GM12878 (cell line): Measurements from ENCODE around the gene RAB29. TPM values are rescaled to one million over a fixed set of nuclear protein-coding genes. Genes with fewer than 3 reads are reported as not detected.
A peak's percentile ranks its signal among the peaks of the same experiment; 100 is the strongest.

ENCODE experiments used
- ATAC-seq: fragments of 200-7000 bp; cut with Tn5 transposase; 3 replicates; pipeline ENCODE4 v1.9.1; 2020; ENCODE audit warnings: mild to moderate bottlenecking, moderate library complexity
- BruUV-seq: library from RNA; stranded (reverse); fragments of 400-500 nt; replicated peaks from 2 replicates; lab custom pipeline; 2021; lab: Mats Ljungman, UMichigan
- CTCF ChIA-PET: fragments of 300-600 bp; sonication (Branson Sonifier 250); formaldehyde crosslinking; extraction: SDS; loops from one replicate; lab custom pipeline; 2021; ENCODE audit warnings: inconsistent platforms; lab: Yijun Ruan, JAX
- POLR2A ChIA-PET: fragments of 350-600 bp; formaldehyde crosslinking; extraction: SDS; loops from one replicate; lab custom pipeline; 2021; ENCODE audit warnings: inconsistent platforms; lab: Charles Lee
- RAD21 ChIA-PET: fragments of 300-600 bp; sonication (Branson Sonifier 250); formaldehyde crosslinking; loops from one replicate; lab custom pipeline; 2023; ENCODE audit warnings: antibody characterized with exemption; ENCODE audit not compliant: unreplicated experiment; lab: Charles Lee
- SMC1A ChIA-PET: fragments of 300-600 bp; sonication (Branson Sonifier 250); formaldehyde crosslinking; loops from one replicate; lab custom pipeline; 2023; ENCODE audit not compliant: unreplicated experiment, uncharacterized antibody; lab: Charles Lee
- DNase-seq: peaks from one replicate; pipeline ENCODE4 v3.0.0-alpha.2; 2011; ENCODE audit warnings: low read depth, low spot score
- FAIRE-seq: peaks from 3 replicates; lab custom pipeline; 2011; peaks lifted over from hg19 to GRCh38; lab: Jason Lieb, UNC
- H2AFZ ChIP-seq: 2 replicates; pipeline ENCODE4 v1.6.0; 2011; ENCODE audit warnings: low read depth, low read length, control low read depth; ENCODE audit not compliant: control insufficient read depth
- H3K27ac ChIP-seq: 2 replicates; pipeline ENCODE4 v1.5.1; 2011; ENCODE audit warnings: control low read depth; ENCODE audit not compliant: control insufficient read depth, insufficient read depth
- H3K27me3 ChIP-seq, 2 experiments: replicated peaks in 1 of 2; 2 replicates each; pipeline versions ENCODE4 v1.6.0 to v1.6.1; 2011; ENCODE audit warnings: low read length in 1 of 2; ENCODE audit not compliant: control insufficient read depth in 2 of 2, insufficient read depth in 2 of 2
- H3K36me3 ChIP-seq, 2 experiments: 2 replicates each; pipeline ENCODE4 v1.5.1; 2011; ENCODE audit warnings: low read length in 1 of 2; ENCODE audit not compliant: control insufficient read depth in 2 of 2, insufficient read depth in 2 of 2
- H3K4me1 ChIP-seq: 2 replicates; pipeline ENCODE4 v1.6.1; 2011; ENCODE audit warnings: mild to moderate bottlenecking, low read length, moderate library complexity, mixed read lengths; ENCODE audit not compliant: control insufficient read depth, insufficient read depth
- H3K4me2 ChIP-seq: 2 replicates; pipeline ENCODE4 v1.6.0; 2011; ENCODE audit warnings: control low read depth; ENCODE audit not compliant: control insufficient read depth, insufficient read depth
- H3K4me3 ChIP-seq: fragments of 200-600 bp; sonication (generic); 2 replicates; pipeline ENCODE4 v1.5.1; 2016
- H3K79me2 ChIP-seq: 2 replicates; pipeline ENCODE4 v1.6.0; 2011; ENCODE audit warnings: low read length; ENCODE audit not compliant: control insufficient read depth, insufficient read depth
- H3K9ac ChIP-seq: 2 replicates; pipeline ENCODE4 v1.8.0; 2011; ENCODE audit warnings: low read length, control low read depth, mixed read lengths; ENCODE audit not compliant: control insufficient read depth, insufficient read depth
- H3K9me3 ChIP-seq: replicated peaks from 3 replicates; pipeline ENCODE4 v1.5.1; 2011; ENCODE audit warnings: mild to moderate bottlenecking, low read length; ENCODE audit not compliant: control insufficient read depth, insufficient read depth
- H4K20me1 ChIP-seq: 2 replicates; pipeline ENCODE4 v1.6.0; 2011; ENCODE audit not compliant: control insufficient read depth, insufficient read depth
- BACH1 ChIP-seq: fragments of 450-650 bp; IDR thresholded peaks from 2 replicates; pipeline ENCODE4 v1.6.1; 2017; ENCODE audit warnings: mild to moderate bottlenecking, borderline replicate concordance
- BHLHE40 ChIP-seq, 2 experiments: fragments of 450-650 bp in 1 of 2; IDR thresholded peaks; 2 replicates each; pipeline ENCODE4 v1.6.1; 2011 to 2017; ENCODE audit warnings: low read depth in 2 of 2, borderline replicate concordance in 1 of 2, improper control_type of control experiment in 1 of 2, low read length in 1 of 2, mild to moderate bottlenecking in 1 of 2
- CHD1 ChIP-seq: IDR thresholded peaks from 2 replicates; pipeline ENCODE4 v1.6.1; 2012; ENCODE audit warnings: low read depth, low read length, improper control_type of control experiment
- CREB1 ChIP-seq: IDR thresholded peaks from 2 replicates; pipeline ENCODE4 v1.6.1; 2012; ENCODE audit warnings: low read depth, mild to moderate bottlenecking, inconsistent platforms
- NBN ChIP-seq: fragments of 450-650 bp; IDR thresholded peaks from 2 replicates; pipeline ENCODE4 v1.6.1; 2016
- NR2F1 ChIP-seq: fragments of 450-650 bp; conservative IDR thresholded peaks from 2 replicates; pipeline ENCODE4 v1.6.1; 2017; ENCODE audit warnings: mild to moderate bottlenecking
- PAX5 ChIP-seq: IDR thresholded peaks from 2 replicates; pipeline ENCODE4 v1.6.1; 2011; ENCODE audit warnings: low read depth, low read length, borderline replicate concordance
- POLR2A ChIP-seq: IDR thresholded peaks from 2 replicates; pipeline ENCODE4 v1.6.1; 2011; ENCODE audit warnings: low read depth, mild to moderate bottlenecking, low read length
- POLR2AphosphoS2 ChIP-seq: IDR thresholded peaks from 2 replicates; pipeline ENCODE4 v1.6.1; 2011; ENCODE audit warnings: low read depth, mild to moderate bottlenecking, low read length, improper control_type of control experiment, moderate library complexity
- POU2F2 ChIP-seq: IDR thresholded peaks from 3 replicates; pipeline ENCODE4 v1.6.1; 2011; ENCODE audit warnings: low read depth, mild to moderate bottlenecking, low read length, borderline replicate concordance
- RB1 ChIP-seq: fragments of 450-650 bp; formaldehyde crosslinking; IDR thresholded peaks from 2 replicates; pipeline ENCODE4 v1.6.1; 2017; ENCODE audit warnings: mild to moderate bottlenecking, borderline replicate concordance
- SMAD5 ChIP-seq: IDR thresholded peaks from 2 replicates; pipeline ENCODE4 v1.6.1; 2016; ENCODE audit warnings: antibody characterized with exemption, low read depth
- SRF ChIP-seq, 2 experiments: IDR thresholded peaks; 2 replicates each; pipeline ENCODE4 v1.6.1; 2011; ENCODE audit warnings: low read depth in 2 of 2, low read length in 2 of 2, mild to moderate bottlenecking in 1 of 2, moderate library complexity in 1 of 2
- TBL1XR1 ChIP-seq: IDR thresholded peaks from 2 replicates; pipeline ENCODE4 v1.6.1; 2012; ENCODE audit warnings: low read depth, low read length, improper control_type of control experiment
- TCF3 ChIP-seq: IDR thresholded peaks from 2 replicates; pipeline ENCODE4 v1.6.1; 2012; ENCODE audit warnings: low read depth, mild to moderate bottlenecking, low read length, borderline replicate concordance; ENCODE audit not compliant: insufficient read depth
- ZNF24 ChIP-seq: fragments of 450-650 bp; IDR thresholded peaks from 2 replicates; pipeline ENCODE4 v1.6.1; 2017; ENCODE audit warnings: antibody characterized with exemption, mild to moderate bottlenecking
- WGBS: methylation state at CpG from one replicate; pipeline ENCODE4 v1.1.6; 2016; ENCODE audit warnings: low lambda C conversion rate; ENCODE audit not compliant: insufficient replicate concordance, insufficient coverage; ENCODE audit errors: missing lambda C conversion rate; 5-methylcytosine and 5-hydroxymethylcytosine counted together
- in situ Hi-C: fragments of 300-500 bp; cut with MboI; formaldehyde crosslinking; loops from 9 replicates; pipeline ENCODE4 v1.14.3; 2018; ENCODE audit warnings: mixed read lengths
- intact Hi-C: fragments of 100-400 bp; cut with micrococcal nuclease; formaldehyde crosslinking; loops from one replicate; pipeline ENCODE4 v1.14.2; 2022; ENCODE audit not compliant: unreplicated experiment
- polyA plus RNA-seq, 11 experiments: library from polyadenylated mRNA; depleted of rRNA in 4 of 11; unstranded in 6 of 11; stranded (reverse) in 5 of 11; fragments of >200 nt; fragmentation: Nextera tagmentation in 4 of 11; fragmentation: Illumina TruSeq in 1 of 11; extraction: Ambion mirVana in 4 of 11; extraction: Trizol in 1 of 11; gene quantifications; 1 replicate in 1 of 11; 2 replicates in 10 of 11; pipeline versions ENCODE4 v1.2.1 to v1.2.3, GENCODE V29; 2011 to 2016; ENCODE audit warnings: inconsistent platforms in 2 of 11, missing spikeins in 2 of 11, low read depth in 1 of 11
- total RNA-seq, 4 experiments: library from RNA; depleted of rRNA in 3 of 4; stranded (reverse); fragments of >200 nt in 3 of 4; fragmentation: Illumina TruSeq in 1 of 4; extraction: Trizol in 1 of 4; gene quantifications; 2 replicates each; pipeline versions ENCODE4 v1.2.1 to v1.2.3, GENCODE V29; 2013 to 2021
- TF ChIP-seq, protein P1 (sequence below): fragments of 150-350 bp; IDR thresholded peaks from 2 replicates; pipeline ENCODE4 v1.6.1; 2014; ENCODE audit warnings: mild to moderate bottlenecking, low read depth, low read length
- TF ChIP-seq, protein P2 (sequence below): IDR thresholded peaks from 2 replicates; pipeline ENCODE4 v1.6.1; 2012; ENCODE audit warnings: low read depth, low read length, improper control_type of control experiment

RAB29 gene
- total and polyA plus RNA-seq, 10 of the 15 experiments (the other 5 are each of a cell fraction or from before 2014, with no cell fraction given) = 11.7 to 74.5 (median 15.0) TPM

DNA sequence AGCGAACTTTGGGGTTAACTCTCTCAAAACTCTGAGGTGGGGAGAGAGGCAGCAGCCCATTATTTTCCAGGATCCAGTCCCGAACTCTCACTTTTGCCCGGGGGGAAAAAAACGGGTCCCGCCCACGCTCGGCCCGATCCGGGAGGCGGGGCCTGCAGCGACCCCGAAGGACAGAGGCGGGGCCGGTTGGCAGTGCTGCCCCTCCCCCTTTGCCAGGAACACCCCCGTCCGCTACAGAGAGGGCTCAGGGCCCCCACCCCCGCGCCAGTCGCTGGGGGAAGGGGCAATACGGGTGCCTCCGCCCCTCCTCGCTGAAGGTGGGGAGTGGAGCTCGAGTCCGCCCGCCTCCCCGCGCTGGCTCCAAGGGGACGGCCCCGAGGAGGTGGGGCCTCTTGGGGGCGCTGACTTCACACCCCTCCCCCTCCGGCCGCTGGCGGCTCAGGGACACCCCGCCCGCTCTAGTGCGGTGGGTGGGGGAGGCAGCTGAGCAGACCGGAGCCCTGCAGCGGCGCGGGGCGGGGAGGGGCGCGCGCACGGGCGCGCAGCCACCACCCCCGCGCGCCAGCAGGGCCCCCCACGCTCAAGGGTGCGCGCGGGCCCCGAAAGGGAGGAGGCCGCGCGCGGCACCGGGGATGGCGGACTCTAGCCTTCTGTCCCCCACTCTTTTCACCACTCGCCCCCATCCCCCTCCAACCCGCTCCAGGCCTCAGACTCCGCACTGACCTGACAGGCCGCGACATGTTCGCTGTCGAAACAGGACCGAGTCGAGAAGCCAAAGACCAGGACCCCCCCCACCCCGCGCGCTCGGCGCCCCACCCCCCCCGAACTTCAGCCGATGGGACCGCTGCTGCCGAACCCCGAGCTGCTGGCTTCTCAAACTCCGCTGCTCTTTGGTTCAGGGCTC, 25.8 kb downstream of the RAB29 start:
- no peaks in the 10 kb centered on the region for H3K27me3 ChIP-seq
- peaks cover 4% of the 10 kb centered on the region for H3K4me1 ChIP-seq
- BruUV-seq = no TSS peak
- H3K36me3 ChIP-seq = 0 out of 4 replicates have a peak, but pooled peaks cover 0 to 9% of the 10 kb centered on the region in 2 experiments
- peaks cover 53% of the 10 kb centered on the region for H3K79me2 ChIP-seq
- RAD21 ChIA-PET = interaction anchor here (0.6 to 2.1 kb wide), 13 partner anchors 24 to 464 kb away, joined by 3 to 34 read pairs (median 5); partner anchors contain the start of genes ELK4 and RAB29
- H3K9me3 ChIP-seq = no peaks in the 10 kb centered on the region; the same call in 1 of the 3 replicates
- DNase-seq (peak; percentile 82), ATAC-seq (peak; percentile 86), FAIRE-seq (peak; percentile 47)
- CTCF ChIA-PET = interaction anchor here (1.2 to 2.3 kb wide), 5 partner anchors 24 to 91 kb away, joined by 3 to 15 read pairs (median 7); partner anchors contain the start of gene RAB29
- POLR2A ChIA-PET = interaction anchor here (0.6 to 2.5 kb wide), 11 partner anchors 13 to 157 kb away, joined by 3 to 21 read pairs (median 4); partner anchors contain the start of gene RAB29
- H2AFZ ChIP-seq = no peak overlapping the region
- peak overlapping the region; percentile 99 for H3K27ac ChIP-seq
- peak overlapping the region; percentile 90 for H3K4me3 ChIP-seq
- SMC1A ChIA-PET = interaction anchor here (1.0 to 4.0 kb wide), 6 partner anchors 24 to 117 kb away, joined by 3 to 30 read pairs (median 4); no protein-coding TSS in a partner anchor
- 0 out of 2 replicates have a peak, but pooled peaks cover 3% of the 10 kb centered on the region for H4K20me1 ChIP-seq
- in situ Hi-C loops = no loop called here
- peak overlapping the region; percentile 94 for H3K9ac ChIP-seq
- H3K4me2 ChIP-seq = no peak overlapping the region
- intact Hi-C loops = loop anchor here (1.0 kb wide), 1 partner anchor 25 kb away; no protein-coding TSS in a partner anchor
- WGBS = 1% methylated on average over 41 of the region's 81 CpGs
- TF ChIP-seq POLR2AphosphoS2 (peak; percentile 50), CHD1 (peak; percentile 61; the same call in 1 of the 2 replicates), TCF3 (peak; percentile 68; the same call in 1 of the 2 replicates), CREB1 (0 out of 2 replicates have a peak, but pooled peaks have one; percentile 14), ZNF24 (peak; percentile 15; the same call in 1 of the 2 replicates), SRF (IDR thresholded peaks at IDR 0.05; ENCODE audit: low read depth in 2 of 2, low read length in 2 of 2) (peak in 1 of 2 experiments; percentile 22; a peak in 1 of 4 replicates), BHLHE40 (IDR thresholded peaks at IDR 0.05; ENCODE audit: borderline replicate concordance in 1 of 2, low read depth in 2 of 2, low read length in 1 of 2) (peak; percentile 20 to 93; a peak in 3 of 4 replicates), RB1 (peak; percentile 77; the same call in 1 of the 2 replicates), PAX5 (peak; percentile 40; the same call in 1 of the 2 replicates), POU2F2 (0 out of 3 replicates have a peak, but pooled peaks have one; percentile 70), NBN (peak; percentile 85), NR2F1 (peak; percentile 71), TBL1XR1 (peak; percentile 93), POLR2A (peak; percentile 75), BACH1 (peak; percentile 93), SMAD5 (peak; percentile 17; the same call in 1 of the 2 replicates)
- TF ChIP-seq, protein P1, sequence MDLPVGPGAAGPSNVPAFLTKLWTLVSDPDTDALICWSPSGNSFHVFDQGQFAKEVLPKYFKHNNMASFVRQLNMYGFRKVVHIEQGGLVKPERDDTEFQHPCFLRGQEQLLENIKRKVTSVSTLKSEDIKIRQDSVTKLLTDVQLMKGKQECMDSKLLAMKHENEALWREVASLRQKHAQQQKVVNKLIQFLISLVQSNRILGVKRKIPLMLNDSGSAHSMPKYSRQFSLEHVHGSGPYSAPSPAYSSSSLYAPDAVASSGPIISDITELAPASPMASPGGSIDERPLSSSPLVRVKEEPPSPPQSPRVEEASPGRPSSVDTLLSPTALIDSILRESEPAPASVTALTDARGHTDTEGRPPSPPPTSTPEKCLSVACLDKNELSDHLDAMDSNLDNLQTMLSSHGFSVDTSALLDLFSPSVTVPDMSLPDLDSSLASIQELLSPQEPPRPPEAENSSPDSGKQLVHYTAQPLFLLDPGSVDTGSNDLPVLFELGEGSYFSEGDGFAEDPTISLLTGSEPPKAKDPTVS = 0 out of 2 replicates have a peak, but pooled peaks have one; percentile 11
- TF ChIP-seq, protein P2, sequence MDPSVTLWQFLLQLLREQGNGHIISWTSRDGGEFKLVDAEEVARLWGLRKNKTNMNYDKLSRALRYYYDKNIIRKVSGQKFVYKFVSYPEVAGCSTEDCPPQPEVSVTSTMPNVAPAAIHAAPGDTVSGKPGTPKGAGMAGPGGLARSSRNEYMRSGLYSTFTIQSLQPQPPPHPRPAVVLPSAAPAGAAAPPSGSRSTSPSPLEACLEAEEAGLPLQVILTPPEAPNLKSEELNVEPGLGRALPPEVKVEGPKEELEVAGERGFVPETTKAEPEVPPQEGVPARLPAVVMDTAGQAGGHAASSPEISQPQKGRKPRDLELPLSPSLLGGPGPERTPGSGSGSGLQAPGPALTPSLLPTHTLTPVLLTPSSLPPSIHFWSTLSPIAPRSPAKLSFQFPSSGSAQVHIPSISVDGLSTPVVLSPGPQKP = 0 out of 2 replicates have a peak, but pooled peaks have one; percentile 38
